22Rv1 (cell line): Measurements from ENCODE around the gene VIL1.

Experiments
- CTCF ChIP-seq: fragments of 450-650 bp; IDR thresholded peaks from 2 replicates; pipeline ENCODE4 v1.5.1; 2017; ENCODE audit warnings: mild to moderate bottlenecking
- ZFX ChIP-seq: fragments of 450-650 bp; IDR thresholded peaks from 2 replicates; pipeline ENCODE4 v1.6.1; 2017; ENCODE audit warnings: antibody characterized with exemption, borderline replicate concordance

GRCh38 chr2:218448934-218449333 lies 30.0 kb downstream of the VIL1 start:
- no peak for TF ChIP-seq CTCF
- no peak for TF ChIP-seq ZFX
